IPS-18a (cell line): ENCODE results near the gene TSPAN18.

Source experiments
- H3K27ac ChIP-seq: one replicate; pipeline ENCODE4 v1.5.1; 2013; ENCODE audit warnings: low read length
- H3K27me3 ChIP-seq: one replicate; pipeline ENCODE4 v1.6.1; 2013; ENCODE audit warnings: mild to moderate bottlenecking, low read length; ENCODE audit not compliant: control insufficient read depth, insufficient read depth
- H3K36me3 ChIP-seq: one replicate; pipeline ENCODE4 v1.6.1; 2013; ENCODE audit warnings: low read depth, low read length; ENCODE audit not compliant: control insufficient read depth
- H3K4me1 ChIP-seq: one replicate; pipeline ENCODE4 v1.6.1; 2013; ENCODE audit warnings: low read depth, low read length; ENCODE audit not compliant: control insufficient read depth
- H3K4me3 ChIP-seq: one replicate; pipeline ENCODE4 v1.5.1; 2013; ENCODE audit warnings: low read length
- H3K9ac ChIP-seq: one replicate; pipeline ENCODE4 v1.6.1; 2013; ENCODE audit warnings: mild to moderate bottlenecking, low read length, moderate library complexity
- H3K9me3 ChIP-seq: one replicate; pipeline ENCODE4 v1.6.1; 2013; ENCODE audit warnings: low read depth, low read length; ENCODE audit not compliant: control insufficient read depth

The TSPAN18 gene

DNA sequence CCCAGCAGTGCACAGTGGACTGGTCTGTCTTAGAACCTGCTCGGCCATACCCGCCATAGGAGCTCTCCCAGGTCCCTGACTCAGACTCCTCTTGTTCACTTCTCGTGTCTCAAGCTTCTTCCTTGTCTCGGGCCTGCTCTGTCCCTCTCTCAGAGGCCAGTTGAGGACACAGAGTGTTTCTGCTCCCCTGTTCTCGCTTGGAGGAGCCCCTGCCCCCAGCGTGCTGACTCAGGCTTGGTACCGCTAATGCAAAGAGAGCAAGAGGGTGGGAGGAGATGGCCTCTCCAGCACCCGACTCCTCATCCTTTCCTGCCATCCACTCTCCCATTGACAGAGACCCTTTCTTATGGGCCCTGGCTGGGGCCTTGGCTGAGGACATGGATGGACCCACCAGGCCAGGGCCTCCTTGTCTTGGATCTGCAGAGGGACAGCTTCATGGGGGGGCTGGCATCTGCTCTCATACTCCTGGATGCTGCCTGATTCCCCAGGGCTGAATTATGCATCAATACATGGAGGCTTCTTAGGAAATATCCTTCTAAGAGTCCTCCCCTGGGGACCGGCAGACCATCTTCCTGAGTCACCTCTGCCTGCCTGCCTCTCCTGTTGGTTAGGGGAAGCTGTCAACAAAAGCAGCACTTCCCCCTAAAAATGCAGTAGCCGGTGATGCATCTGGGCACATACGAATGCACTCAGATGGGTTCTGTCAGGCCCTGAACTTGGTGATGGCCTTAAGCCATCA is 15.9 kb downstream of the TSPAN18 start:
- Histone ChIP-seq H3K9ac (no peak overlapping the region), H3K36me3 (no peaks in the 10 kb centered on the region), H3K27me3 (peaks cover 7% of the 10 kb centered on the region), H3K4me3 (no peak overlapping the region), H3K9me3 (no peaks in the 10 kb centered on the region), H3K4me1 (peaks cover 32% of the 10 kb centered on the region), H3K27ac (no peak overlapping the region)

DNA sequence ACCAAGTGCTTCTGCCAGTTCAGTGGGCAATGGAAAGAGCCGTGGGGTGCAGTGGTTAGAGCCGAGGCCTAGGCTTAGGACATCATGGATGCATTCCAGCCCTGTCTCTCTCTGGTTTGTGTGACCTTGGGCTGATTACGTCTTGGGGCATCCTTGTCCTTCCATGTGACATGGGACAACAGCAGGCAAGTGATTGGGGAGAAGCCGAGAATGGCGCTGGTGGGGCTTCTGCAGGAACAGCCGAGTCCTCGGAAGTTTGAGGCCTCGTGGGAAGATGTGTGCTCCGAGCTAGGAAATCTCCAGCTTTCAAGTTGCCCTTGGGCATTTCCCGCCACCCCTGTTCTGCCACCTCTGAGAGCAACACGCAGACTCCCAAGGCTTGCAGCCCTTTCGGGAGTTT is 16.6 kb downstream of the TSPAN18 start:
- Histone ChIP-seq H3K4me1 (peaks cover 32% of the 10 kb centered on the region), H3K9me3 (no peaks in the 10 kb centered on the region), H3K4me3 (no peak overlapping the region), H3K9ac (no peak overlapping the region), H3K27ac (no peak overlapping the region), H3K27me3 (peaks cover 5% of the 10 kb centered on the region), H3K36me3 (no peaks in the 10 kb centered on the region)

- no peak overlapping the region for H3K9ac ChIP-seq
- H3K36me3 ChIP-seq, result no peaks in the 10 kb centered on the region
- H3K4me3 ChIP-seq, result no peak overlapping the region
- H3K27ac ChIP-seq, result no peak overlapping the region
- H3K4me1 ChIP-seq, result peaks cover 32% of the 10 kb centered on the region
- H3K9me3 ChIP-seq, result no peaks in the 10 kb centered on the region
- H3K27me3 ChIP-seq, result peaks cover 5% of the 10 kb centered on the region
Observed at GRCh38 chr11:44743959-44744557, 17.3 kb downstream of the TSPAN18 start.

- Histone ChIP-seq H3K4me3 (no peak overlapping the region), H3K27me3 (peaks cover 12% of the 10 kb centered on the region)
Observed at GRCh38 chr11:44746894-44747293, 20.1 kb downstream of the TSPAN18 start.

DNA sequence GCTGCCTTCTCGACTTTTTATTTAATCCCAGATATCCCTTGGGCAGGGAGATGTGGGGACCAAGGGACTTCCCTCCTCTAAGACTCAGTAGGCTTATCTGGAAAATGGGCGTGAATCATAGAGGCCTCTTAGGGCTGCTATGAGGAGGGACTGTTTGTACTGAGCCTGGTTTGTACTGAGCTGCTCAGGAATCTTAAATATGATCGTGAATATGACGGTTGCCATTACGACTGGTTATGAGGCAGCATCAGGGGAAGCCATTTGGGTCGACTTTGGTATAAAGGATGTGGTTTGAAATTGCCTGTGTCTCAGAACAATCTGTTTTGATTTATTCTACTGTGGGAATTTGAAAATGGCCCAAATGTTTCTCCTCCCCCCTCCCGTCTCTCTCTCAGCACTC is 20.6 kb downstream of the TSPAN18 start:
- H3K4me3 ChIP-seq, result no peak overlapping the region
- no peaks in the 10 kb centered on the region for H3K9me3 ChIP-seq
- no peaks in the 10 kb centered on the region for H3K36me3 ChIP-seq
- H3K4me1 ChIP-seq, result peaks cover 15% of the 10 kb centered on the region
- H3K27me3 ChIP-seq, result peaks cover 16% of the 10 kb centered on the region
- no peak overlapping the region for H3K9ac ChIP-seq
- no peak overlapping the region for H3K27ac ChIP-seq

More at GRCh38 chr11:44746894-44747293, 20.1 kb downstream of the TSPAN18 start:
- Histone ChIP-seq H3K27ac (no peak overlapping the region), H3K9ac (no peak overlapping the region), H3K4me1 (peaks cover 18% of the 10 kb centered on the region), H3K36me3 (no peaks in the 10 kb centered on the region), H3K9me3 (no peaks in the 10 kb centered on the region)

GRCh38 chr11:44747836-44748235 is 21.1 kb downstream of the TSPAN18 start:
- no peak overlapping the region for H3K9ac ChIP-seq

GRCh38 chr11:44748606-44749005 is 21.8 kb downstream of the TSPAN18 start:
- no peaks in the 10 kb centered on the region for H3K36me3 ChIP-seq
- H3K9ac ChIP-seq, result no peak overlapping the region
- no peak overlapping the region for H3K4me3 ChIP-seq
- no peak overlapping the region for H3K27ac ChIP-seq
- no peaks in the 10 kb centered on the region for H3K9me3 ChIP-seq
- peaks cover 18% of the 10 kb centered on the region for H3K4me1 ChIP-seq
- H3K27me3 ChIP-seq, result peaks cover 23% of the 10 kb centered on the region

More at GRCh38 chr11:44747836-44748235, 21.1 kb downstream of the TSPAN18 start:
- Histone ChIP-seq H3K4me3 (no peak overlapping the region), H3K9me3 (no peaks in the 10 kb centered on the region), H3K4me1 (peaks cover 15% of the 10 kb centered on the region), H3K27ac (no peak overlapping the region), H3K27me3 (peaks cover 21% of the 10 kb centered on the region), H3K36me3 (no peaks in the 10 kb centered on the region)

DNA sequence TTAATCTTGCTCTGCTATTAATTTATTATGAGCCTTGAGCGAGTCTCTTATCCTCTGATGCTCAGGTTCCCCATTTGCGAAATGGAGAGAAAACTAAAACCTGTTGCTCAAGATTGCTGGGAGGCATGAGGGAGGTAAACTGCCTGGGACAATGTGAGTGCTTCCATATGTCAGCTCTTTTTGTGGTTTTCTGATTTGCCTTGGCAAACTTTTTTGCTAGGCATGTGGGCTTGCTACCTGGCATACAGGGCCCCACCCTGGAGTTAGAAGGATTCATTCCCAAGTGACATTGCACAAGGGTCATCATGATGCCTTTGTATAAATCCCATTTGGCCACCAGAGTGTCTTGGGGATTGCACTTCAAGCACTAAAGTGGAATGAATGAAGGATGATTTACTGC is 22.4 kb downstream of the TSPAN18 start:
- Histone ChIP-seq H3K36me3 (no peaks in the 10 kb centered on the region), H3K27me3 (peaks cover 23% of the 10 kb centered on the region), H3K4me1 (peaks cover 20% of the 10 kb centered on the region), H3K9me3 (no peaks in the 10 kb centered on the region), H3K27ac (no peak overlapping the region), H3K4me3 (no peak overlapping the region), H3K9ac (no peak overlapping the region)

- H3K9ac ChIP-seq, result no peak overlapping the region
- peaks cover 33% of the 10 kb centered on the region for H3K4me1 ChIP-seq
- H3K36me3 ChIP-seq, result no peaks in the 10 kb centered on the region
- no peak overlapping the region for H3K27ac ChIP-seq
- H3K27me3 ChIP-seq, result peaks cover 39% of the 10 kb centered on the region
- H3K9me3 ChIP-seq, result no peaks in the 10 kb centered on the region
- H3K4me3 ChIP-seq, result no peak overlapping the region
Observed at GRCh38 chr11:44750551-44751465, 24.0 kb downstream of the TSPAN18 start.

DNA sequence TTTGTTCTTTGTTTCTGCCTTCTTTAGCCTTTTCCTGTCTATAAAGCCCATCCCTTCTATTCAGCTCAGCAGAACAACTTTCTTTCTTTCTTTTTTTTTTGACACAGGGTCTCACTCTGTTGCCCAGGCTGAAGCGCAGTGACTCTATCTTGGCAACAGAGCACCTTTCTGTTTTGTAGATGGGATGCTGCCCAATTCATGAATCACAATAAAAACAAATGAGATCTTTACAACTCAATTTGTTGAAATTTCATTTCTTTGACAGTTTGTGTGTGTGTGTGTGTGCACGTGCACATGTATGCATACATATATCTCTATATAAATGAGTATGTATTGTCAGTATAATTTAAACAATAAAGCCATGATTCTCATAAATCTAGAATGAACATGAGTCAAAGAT is 25.5 kb downstream of the TSPAN18 start:
- H3K9me3 ChIP-seq, result no peaks in the 10 kb centered on the region
- H3K4me1 ChIP-seq, result peaks cover 35% of the 10 kb centered on the region
- no peaks in the 10 kb centered on the region for H3K36me3 ChIP-seq
- H3K27ac ChIP-seq, result no peak overlapping the region
- no peak overlapping the region for H3K9ac ChIP-seq
- peaks cover 50% of the 10 kb centered on the region for H3K27me3 ChIP-seq
- H3K4me3 ChIP-seq, result no peak overlapping the region

DNA sequence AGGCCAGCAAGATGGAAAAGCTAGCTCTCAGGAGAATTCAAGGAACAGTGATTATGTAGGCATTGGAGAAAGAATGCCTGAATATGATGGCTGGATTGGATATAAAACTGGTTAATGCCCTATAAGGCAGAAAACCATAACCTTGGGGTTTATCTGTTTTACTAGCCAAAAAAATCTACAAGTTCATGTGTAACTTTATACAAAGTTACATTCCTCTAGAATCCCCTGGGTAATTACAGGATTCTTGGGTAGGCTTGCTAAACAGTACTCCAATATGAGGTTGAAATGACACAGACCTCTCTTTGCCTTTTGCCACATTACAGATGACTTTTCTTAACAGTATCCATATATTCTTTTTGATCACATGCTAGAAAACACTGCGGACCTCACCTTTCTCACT is 26.0 kb downstream of the TSPAN18 start:
- H3K9ac ChIP-seq, result no peak overlapping the region
- no peaks in the 10 kb centered on the region for H3K36me3 ChIP-seq
- no peak overlapping the region for H3K27ac ChIP-seq
- H3K4me3 ChIP-seq, result no peak overlapping the region
- H3K27me3 ChIP-seq, result peaks cover 50% of the 10 kb centered on the region
- peaks cover 35% of the 10 kb centered on the region for H3K4me1 ChIP-seq
- no peaks in the 10 kb centered on the region for H3K9me3 ChIP-seq
